KG1 (cell line): ENCODE measurements around the gene CR2.
"Not testable (repeated sequence)": the region's sequence is repeated elsewhere in the genome, so short reads cannot be mapped to it uniquely, and the experiment has no call there.

Experiments used
- DNase-seq: peaks from one replicate; lab custom pipeline; 2025; lab: John Stamatoyannopoulos, UW

Gene CR2

DNA sequence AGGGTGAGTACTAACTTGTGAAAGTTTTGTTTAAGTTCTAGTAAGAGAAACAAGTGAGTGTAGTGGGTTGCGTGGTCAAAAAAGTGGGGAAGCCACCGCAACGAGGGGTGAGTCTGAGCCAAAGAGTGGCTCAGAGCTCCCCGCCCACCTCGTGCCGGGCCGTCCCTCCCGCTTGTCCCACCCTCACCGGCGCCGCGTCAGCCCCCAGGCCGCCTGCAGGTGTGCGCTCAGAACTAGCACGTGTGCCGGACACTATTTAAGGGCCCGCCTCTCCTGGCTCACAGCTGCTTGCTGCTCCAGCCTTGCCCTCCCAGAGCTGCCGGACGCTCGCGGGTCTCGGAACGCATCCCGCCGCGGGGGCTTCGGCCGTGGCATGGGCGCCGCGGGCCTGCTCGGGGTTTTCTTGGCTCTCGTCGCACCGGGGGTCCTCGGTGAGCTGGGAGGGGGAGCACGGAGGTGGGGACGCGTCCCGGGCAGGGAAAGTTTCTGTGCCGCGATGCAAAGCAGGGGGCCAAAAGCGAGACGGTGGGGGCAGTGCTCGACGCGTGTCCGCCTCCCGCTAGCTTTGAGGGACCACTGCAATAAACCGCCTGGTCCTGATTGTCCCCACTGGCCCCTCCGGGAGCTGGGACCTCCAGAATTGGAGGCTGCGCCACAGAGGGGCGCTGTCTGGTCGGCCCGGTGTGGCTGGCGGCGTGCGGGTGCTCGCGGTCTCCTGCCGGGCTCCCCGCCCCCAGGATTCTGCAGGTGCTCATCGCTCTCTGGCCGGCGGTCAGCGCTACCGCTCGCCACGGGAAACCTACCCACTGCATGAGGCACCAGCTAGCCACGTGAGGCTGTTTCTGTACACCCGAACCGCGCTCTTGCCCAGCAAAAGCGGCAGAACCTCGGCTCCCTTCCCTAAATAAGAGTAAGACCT lies at the start of gene CR2:
CR2 (plus strand) TSS at position 283 of the 919 bp plus-strand sequence; CDS start at position 374, 91 bp downstream.
- DNase-seq = no peak

DNA sequence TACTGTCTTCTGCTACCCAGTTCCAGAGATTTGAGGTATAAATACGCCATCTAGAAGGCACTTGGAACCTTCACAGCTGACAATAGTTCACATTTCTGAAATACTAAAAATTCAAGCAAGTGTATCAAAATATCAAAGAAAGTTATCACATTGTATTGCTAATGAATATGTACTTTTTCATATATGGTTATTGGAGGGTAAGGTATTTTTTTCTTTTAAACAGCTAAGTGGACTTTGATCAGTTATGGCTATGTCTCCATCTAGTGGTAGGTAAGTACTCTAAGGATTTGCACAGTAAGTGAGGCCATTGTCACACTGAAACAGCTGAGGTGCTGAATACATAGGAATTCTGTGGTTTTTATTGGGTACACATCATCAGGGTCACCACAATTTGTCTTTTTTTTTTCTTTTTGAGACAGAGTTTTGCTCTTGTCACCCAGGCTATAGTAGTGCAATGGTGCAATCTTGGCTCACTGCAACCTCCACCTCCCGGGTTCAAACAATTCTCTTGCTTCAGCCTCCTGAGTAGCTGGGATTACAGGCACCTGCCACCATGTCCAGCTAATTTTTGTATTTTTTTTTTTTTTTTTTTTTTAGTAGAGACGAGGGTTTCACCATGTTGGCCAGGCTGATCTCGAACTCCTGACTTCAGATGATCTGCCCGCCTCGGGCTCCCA lies 49.1 kb upstream of the CR2 start:
- DNase-seq = peak; percentile 43

DNA sequence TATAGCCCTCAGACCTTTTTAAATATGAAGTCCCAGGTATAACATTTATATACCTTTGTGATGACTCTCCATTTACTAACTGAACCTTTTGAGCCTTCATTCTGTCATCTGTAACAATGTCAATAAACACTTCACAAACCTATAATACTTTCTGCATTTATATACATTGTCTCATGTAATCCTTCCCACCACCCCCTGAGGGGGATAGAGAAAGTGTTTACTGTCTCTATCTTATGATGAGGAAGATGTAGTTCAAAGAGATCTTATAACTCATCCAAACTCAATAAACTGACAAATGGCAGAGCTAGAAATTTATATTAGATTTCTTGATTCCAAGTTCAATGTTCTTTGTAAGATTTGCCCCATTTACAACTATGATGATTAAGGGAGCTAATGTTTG lies 48.3 kb upstream of the CR2 start:
- DNase-seq = no peak

DNA sequence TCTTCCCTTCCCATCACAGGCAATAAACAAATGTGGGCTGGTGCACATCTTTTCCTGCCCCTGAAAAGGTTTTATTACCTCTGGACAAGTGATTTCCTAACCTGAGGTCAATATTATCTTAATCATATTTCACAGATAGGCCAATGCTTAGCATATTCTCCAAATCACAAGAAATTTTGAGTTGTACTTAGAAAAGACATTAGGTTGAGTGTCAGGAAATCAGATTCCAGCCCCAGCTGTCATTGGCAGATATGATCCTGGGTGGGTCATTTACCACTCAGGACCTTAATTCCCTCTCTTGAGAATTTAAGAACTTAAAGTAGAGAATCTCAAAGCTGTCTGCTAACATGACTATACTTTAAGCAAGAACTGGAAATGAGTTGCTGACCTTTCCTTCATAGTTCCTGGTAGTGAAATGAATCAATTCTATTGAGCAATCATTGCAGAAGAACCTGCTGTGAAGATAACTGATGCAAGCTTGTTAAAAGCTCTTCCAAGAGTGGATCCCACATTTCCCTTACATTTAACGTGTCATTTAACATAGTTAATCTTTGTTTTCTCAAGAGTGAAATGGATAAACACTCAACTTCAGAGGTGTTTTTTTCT lies 46.4 kb upstream of the CR2 start:
- DNase-seq = no peak

DNA sequence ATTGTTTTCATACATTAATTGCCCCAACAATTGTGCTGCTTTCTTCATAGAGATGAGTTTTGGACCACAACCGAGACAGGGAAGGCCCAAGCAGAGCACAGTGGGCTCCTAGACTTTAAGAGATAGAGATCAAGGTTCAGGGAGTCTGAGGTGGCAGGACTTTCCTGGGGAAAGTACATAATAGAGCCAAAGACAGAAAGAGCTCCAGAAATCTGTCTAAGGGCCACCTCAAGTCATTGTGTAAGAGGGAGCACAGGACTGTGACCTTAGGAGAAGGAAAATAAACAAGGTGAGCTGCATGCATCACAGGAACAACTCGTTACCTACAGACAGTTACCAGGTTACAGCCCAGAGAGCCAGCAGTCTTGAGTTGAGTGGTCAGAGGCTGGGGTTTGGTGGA lies 41.3 kb upstream of the CR2 start:
- no peak for DNase-seq

DNA sequence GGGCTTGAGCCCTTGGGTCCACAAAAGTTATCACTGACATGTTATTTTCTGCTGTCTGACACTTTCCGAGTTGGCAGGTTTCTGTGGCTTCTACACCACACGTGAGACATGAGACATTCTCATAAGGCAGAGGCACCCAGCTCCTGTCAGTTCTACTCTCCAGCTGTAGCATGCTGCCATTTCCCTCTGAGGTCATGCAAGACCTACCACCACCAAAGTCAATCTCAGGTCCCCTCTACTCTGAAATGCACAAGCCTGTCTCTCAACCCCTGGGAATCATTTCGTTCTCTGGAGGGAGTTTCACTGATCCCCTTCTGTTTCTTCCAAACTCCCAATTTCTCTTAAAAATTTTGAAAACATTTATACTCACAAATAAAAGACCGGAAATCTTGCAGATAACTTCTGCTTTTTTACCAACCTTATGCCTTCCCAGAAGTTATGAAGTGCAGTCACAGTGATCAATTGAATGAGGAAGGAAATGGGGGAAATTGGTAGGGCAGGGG lies 39.5 kb upstream of the CR2 start:
- DNase-seq = peak; percentile 88

DNA sequence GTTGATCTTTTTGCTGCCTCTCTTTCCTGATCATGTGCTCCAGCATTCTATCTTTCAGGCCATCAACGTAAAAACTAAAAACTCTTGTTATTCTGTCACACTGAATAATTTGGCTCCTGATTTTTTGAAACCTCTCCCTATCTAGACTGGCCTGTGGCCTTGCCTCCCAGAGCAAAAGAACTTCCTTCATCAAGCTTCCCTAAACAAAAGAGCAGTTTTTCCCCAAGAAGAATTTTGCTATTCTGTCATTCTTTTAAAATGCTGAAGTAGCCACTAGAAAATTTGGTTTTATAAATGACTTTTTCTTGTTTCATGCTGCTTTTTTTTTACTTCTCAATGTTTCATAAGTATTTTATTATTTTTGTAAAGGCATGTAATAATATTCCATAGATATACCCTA lies 37.1 kb upstream of the CR2 start:
- no peak for DNase-seq

DNA sequence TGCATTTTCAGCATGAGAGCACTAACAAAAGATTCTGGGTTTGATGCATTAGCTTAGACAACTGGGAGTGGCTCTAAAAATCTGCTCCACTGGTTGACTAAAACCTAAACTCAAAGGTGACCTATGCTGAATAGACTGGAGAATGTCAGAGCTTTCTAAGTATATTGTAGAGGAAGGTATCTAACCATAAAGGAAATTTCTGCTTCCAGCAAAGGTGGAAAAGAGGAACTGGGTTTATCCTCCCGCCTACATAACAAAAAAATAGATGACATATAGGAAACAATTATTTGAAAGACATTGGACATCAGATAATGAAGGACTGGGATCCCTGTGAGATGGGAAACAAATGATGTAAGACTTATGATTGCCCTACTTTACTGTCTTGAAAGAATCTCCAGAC lies 35.8 kb upstream of the CR2 start:
- DNase-seq = no peak

DNA sequence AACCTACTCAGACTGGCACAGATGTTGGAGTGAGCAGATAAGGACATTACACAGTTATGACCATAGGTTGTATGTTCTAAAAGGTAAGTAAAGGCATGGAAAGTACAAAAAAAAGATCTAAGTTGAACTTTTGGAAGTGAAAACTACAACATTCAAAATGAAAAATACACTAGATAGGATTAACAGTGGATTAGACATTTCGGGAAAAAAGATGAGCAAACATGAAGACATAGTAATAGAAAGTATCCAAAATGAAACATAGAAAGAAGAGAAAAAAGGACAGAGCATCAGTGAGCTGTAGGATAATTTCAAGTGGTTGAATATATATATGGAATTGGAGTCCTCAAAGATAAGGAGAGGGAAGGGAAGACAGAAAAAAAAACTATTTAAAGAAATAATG lies 34.0 kb upstream of the CR2 start:
- DNase-seq = no peak

DNA sequence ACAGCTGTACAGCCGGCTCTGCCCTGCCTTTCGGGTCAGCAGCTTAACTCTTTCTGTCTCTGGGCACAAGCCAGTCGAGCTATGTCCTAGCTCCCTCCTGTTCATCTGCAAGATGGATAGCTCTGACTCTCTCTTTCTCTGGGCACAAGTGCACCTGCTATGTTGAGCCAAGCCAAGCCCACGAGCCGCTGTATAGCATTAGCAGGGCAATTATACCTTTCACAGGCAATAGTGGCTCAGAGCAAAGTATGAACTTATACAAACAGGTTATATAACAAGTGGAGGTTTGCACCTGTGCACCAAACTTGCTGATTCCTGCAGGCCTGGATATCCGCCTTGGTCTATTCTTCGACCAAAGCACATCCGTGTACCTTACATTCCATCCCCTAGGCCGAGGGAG lies 33.0 kb upstream of the CR2 start:
- no peak for DNase-seq

DNA sequence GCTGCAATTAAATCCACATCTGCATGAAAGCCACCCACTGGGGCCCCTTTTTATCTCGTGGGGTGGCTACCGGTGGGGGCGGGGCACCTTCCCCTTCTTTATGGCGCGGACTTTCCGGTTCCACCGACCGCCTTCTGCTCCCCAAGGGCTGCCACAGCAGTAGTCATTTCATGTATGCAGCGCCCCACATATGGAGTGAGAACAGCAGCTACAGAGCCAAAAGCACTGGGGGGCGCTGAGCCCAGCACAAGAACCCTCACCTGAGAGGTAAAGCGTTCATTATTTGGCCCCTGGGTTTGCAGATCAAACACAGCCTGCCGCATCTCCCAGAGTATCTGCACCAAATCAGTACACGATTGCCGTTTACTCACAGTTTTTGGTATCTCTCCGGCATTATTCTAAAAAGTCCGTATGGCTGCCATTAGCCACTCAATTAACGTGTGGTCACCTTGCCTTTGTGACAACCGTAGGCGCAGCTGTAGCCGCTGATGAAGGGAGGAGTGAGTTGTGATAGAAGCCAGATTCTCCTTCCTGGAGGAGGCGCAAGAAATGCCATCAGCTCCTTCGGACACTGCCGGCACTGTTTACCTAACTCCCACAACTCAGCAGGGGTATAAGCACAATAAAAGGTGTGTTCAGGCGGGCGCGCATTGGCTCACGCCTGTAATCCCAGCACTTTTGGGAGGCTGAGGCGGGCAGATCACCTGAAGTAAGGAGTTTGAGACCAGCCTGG lies 30.4 kb upstream of the CR2 start:
- no peak for DNase-seq

DNA sequence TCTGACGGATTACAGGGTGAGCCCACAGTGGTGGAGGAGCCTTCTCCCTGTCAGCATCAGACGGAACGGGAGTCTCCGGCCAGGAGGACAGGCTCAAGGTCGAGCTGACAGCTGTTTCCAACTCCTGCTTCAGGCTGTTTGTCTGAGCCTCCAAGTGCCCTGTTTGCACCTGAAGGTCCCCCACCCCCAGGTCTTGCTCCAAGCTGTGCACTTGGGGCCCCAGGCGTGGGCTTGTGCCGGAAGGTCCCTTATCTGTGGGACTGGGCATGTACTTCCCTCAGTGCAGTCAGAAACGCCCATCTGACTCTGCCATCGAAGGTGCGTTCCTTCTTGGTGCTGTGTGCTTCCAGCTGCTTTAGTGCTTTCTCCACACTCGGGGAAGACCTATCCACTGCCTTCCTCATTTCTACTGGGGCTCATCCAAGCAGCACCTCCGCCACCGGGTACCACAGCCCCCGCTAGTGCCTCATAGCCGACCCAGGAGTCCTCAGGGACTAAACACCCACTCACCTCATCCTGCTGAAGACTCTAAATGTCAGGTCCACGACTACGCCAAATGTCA lies 29.5 kb upstream of the CR2 start:
- no peak for DNase-seq

DNA sequence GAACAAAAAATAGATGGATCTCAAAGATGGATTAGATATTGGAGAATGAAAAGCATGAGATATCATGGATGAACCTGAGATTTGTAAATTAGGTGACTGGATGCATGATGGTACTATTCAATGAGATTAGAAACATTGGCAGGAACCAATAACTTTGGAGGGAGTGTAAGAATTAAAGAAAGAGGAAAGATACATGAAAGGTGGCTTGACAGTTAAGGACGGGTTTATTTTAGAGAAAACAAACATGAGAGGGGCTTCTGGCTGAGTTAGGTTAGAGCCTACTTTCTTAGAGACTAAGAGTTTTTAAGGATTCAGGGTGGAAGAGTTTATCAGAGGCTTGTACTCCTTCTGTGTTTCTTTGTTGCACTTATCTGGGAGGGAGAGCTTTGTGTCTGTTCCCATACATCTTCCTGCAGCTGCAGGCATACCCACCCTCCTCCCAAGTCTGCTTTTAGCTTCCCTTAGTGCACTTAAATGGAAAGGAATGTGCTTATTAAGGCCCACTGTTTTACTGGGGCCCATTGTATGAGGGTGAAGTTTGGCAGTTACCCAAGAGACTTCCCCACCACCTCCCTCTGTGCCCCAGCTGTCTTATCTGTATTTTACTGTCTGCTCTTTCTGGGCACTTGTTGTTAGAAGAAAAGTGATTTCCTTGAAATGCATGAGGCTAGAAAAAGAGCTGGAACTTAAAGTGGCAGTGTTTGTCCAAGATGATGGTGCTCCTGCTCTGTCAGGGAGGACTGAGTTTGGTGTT lies 26.1 kb upstream of the CR2 start:
- DNase-seq = no peak

DNA sequence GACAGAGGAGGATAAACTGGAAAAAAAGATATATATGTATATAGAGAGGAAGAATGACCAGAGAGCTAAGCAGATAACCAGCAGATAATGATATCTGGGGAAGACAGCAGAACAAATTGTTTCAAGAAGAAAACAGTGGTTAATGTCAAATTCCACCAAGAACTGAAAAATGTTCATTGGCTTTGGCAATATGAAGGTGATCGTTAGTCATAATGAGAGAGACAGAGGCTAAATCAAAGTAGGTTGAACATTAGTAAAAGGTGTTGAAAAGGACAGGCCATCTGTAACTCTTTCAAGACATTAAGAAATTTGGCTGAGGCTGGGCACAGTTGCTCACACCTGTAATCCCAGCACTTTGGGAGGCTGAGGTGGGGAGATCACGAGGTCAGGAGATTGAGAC lies 25.3 kb upstream of the CR2 start:
- no peak for DNase-seq

DNA sequence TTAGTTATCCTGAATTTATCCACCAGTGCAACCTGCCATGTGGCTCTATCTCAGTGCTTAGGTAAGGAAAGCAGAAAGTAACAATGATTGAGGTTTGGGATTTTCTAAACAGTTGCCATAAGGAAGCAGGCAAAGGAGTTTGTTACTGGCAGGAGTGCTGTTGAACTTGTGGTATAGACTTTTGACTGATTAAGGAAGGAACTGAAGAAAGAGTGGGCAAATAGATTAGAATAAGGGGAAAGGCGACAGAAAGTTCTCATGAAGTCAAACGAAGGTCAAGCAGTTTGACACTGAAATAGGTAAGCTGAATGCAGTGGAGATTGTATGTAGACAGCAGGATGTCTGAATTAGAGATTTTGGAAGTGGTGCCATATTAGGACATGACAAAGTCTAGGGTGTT lies 24.2 kb upstream of the CR2 start:
- no peak for DNase-seq

DNA sequence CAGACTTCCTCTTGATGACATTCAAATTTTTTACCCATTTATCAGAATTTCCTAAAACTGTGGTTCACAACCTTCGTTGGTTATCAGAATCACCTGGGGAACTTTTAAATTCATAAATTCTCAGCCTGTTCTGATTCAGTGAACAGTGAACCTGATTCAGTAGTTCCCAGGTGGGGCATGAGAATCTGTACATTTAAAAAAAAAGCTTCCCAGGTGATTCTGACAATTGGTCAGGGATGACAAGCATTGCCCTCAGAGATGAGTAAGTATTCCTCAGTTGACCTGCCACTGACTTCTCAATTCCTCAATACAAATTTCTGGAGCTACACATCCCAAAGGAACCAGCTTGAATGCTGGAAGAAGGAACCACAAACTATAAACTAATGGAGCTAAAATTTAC lies 23.5 kb upstream of the CR2 start:
- no peak for DNase-seq

DNA sequence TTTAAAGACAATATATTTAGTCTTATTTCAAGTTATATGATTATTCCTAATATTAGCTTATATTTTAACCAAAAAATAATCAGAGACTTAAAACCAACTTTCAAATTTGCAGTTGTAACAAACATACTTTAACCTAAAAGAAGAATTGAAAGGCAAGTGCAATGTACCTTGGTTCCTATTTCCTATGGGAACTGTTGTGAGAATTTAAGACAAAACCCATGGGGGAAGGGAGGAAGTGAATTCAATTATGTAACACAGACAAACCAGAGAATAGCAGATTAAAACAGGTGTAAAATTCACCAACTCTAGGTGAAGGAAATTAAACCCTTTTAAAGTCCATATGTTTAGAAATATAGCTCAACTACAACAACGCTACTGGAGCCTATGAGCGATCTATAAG lies 22.6 kb upstream of the CR2 start:
- DNase-seq = no peak

DNA sequence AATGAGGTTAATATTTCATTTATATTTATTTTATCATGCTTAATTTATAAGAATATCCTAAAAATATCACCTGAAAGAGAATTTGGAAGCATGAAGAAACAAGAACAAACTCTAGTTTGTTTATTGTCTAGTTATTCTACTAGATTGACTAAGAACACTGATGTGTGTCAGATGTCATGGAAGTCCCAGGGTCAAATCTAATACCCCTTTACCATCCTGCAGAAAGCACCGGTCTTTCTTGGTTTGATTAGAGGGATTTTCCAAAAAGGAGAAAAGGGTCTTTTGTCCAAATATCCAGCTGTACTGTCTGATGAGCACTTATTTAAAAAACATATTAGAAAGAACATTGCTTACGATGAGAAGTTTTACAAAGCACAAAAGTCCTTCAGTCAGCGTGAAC lies 20.7 kb upstream of the CR2 start:
- no peak for DNase-seq

DNA sequence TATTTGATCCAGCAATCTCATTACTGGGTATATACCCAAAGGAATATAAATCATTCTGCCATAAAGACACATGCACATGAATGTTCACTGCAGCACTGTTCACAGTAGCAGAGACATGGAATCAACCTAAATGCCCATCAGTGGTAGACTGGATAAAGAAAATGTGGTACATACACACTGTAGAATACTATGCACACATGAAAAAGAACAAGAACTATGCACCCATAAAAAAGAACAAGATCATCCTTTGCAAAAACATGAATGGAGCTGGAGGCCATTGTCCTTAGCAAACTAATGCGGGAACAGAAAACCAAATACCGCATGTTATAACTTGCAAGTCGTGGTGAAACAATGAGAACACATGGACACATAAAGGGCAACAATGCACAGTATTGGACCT lies 17.4 kb upstream of the CR2 start:
- DNase-seq = not testable (repeated sequence)

DNA sequence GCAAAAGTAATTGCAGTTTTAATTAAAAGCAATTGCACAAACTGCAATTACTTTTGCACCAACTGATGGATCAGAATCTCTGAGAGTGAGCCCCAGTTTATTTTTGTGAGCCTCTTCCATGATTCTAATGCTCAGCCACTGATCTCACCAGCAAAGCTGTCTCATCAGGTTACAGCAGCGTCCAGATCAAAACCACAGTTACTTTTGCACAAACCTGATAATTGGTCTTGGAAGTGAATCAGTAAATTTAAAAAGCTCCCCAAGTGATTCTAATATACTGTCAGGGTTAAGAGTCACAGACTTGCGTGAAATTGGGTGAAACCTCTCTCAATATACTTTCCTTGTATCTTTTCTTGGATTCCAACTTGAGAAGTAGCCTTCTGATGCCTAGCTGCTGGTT lies 13.5 kb upstream of the CR2 start:
- no peak for DNase-seq
